GM12878 (cell line): ENCODE measurements around the gene SLC38A1. TPM values are rescaled to one million over a fixed set of nuclear protein-coding genes. Genes with fewer than 3 reads are reported as not detected.

ENCODE experiments used
- ATAC-seq: fragments of 200-7000 bp; cut with Tn5 transposase; 3 replicates; pipeline ENCODE4 v1.9.1; 2020; ENCODE audit warnings: mild to moderate bottlenecking, moderate library complexity
- BruUV-seq: library from RNA; stranded (reverse); fragments of 400-500 nt; replicated peaks from 2 replicates; lab custom pipeline; 2021; lab: Mats Ljungman, UMichigan
- CTCF ChIA-PET: fragments of 300-600 bp; sonication (Branson Sonifier 250); formaldehyde crosslinking; extraction: SDS; loops from one replicate; lab custom pipeline; 2021; ENCODE audit warnings: inconsistent platforms; lab: Yijun Ruan, JAX
- POLR2A ChIA-PET: fragments of 350-600 bp; formaldehyde crosslinking; extraction: SDS; loops from one replicate; lab custom pipeline; 2021; ENCODE audit warnings: inconsistent platforms; lab: Charles Lee
- RAD21 ChIA-PET: fragments of 300-600 bp; sonication (Branson Sonifier 250); formaldehyde crosslinking; loops from one replicate; lab custom pipeline; 2023; ENCODE audit warnings: antibody characterized with exemption; ENCODE audit not compliant: unreplicated experiment; lab: Charles Lee
- SMC1A ChIA-PET: fragments of 300-600 bp; sonication (Branson Sonifier 250); formaldehyde crosslinking; loops from one replicate; lab custom pipeline; 2023; ENCODE audit not compliant: unreplicated experiment, uncharacterized antibody; lab: Charles Lee
- DNase-seq: peaks from one replicate; pipeline ENCODE4 v3.0.0-alpha.2; 2011; ENCODE audit warnings: low read depth, low spot score
- FAIRE-seq: peaks from 3 replicates; lab custom pipeline; 2011; peaks lifted over from hg19 to GRCh38; lab: Jason Lieb, UNC
- H2AFZ ChIP-seq: 2 replicates; pipeline ENCODE4 v1.6.0; 2011; ENCODE audit warnings: low read depth, low read length, control low read depth; ENCODE audit not compliant: control insufficient read depth
- H3K27ac ChIP-seq: 2 replicates; pipeline ENCODE4 v1.5.1; 2011; ENCODE audit warnings: control low read depth; ENCODE audit not compliant: control insufficient read depth, insufficient read depth
- H3K27me3 ChIP-seq, 2 experiments: replicated peaks in 1 of 2; 2 replicates each; pipeline versions ENCODE4 v1.6.0 to v1.6.1; 2011; ENCODE audit warnings: low read length in 1 of 2; ENCODE audit not compliant: control insufficient read depth in 2 of 2, insufficient read depth in 2 of 2
- H3K36me3 ChIP-seq, 2 experiments: 2 replicates each; pipeline ENCODE4 v1.5.1; 2011; ENCODE audit warnings: low read length in 1 of 2; ENCODE audit not compliant: control insufficient read depth in 2 of 2, insufficient read depth in 2 of 2
- H3K4me1 ChIP-seq: 2 replicates; pipeline ENCODE4 v1.6.1; 2011; ENCODE audit warnings: mild to moderate bottlenecking, low read length, moderate library complexity, mixed read lengths; ENCODE audit not compliant: control insufficient read depth, insufficient read depth
- H3K4me2 ChIP-seq: 2 replicates; pipeline ENCODE4 v1.6.0; 2011; ENCODE audit warnings: control low read depth; ENCODE audit not compliant: control insufficient read depth, insufficient read depth
- H3K4me3 ChIP-seq: fragments of 200-600 bp; sonication (generic); 2 replicates; pipeline ENCODE4 v1.5.1; 2016
- H3K79me2 ChIP-seq: 2 replicates; pipeline ENCODE4 v1.6.0; 2011; ENCODE audit warnings: low read length; ENCODE audit not compliant: control insufficient read depth, insufficient read depth
- H3K9ac ChIP-seq: 2 replicates; pipeline ENCODE4 v1.8.0; 2011; ENCODE audit warnings: low read length, control low read depth, mixed read lengths; ENCODE audit not compliant: control insufficient read depth, insufficient read depth
- H3K9me3 ChIP-seq: replicated peaks from 3 replicates; pipeline ENCODE4 v1.5.1; 2011; ENCODE audit warnings: mild to moderate bottlenecking, low read length; ENCODE audit not compliant: control insufficient read depth, insufficient read depth
- H4K20me1 ChIP-seq: 2 replicates; pipeline ENCODE4 v1.6.0; 2011; ENCODE audit not compliant: control insufficient read depth, insufficient read depth
- ATF7 ChIP-seq: fragments of 450-650 bp; IDR thresholded peaks from 2 replicates; pipeline ENCODE4 v1.6.1; 2016; ENCODE audit warnings: low read depth, mild to moderate bottlenecking
- BHLHE40 ChIP-seq, 2 experiments: fragments of 450-650 bp in 1 of 2; IDR thresholded peaks; 2 replicates each; pipeline ENCODE4 v1.6.1; 2011 to 2017; ENCODE audit warnings: low read depth in 2 of 2, borderline replicate concordance in 1 of 2, improper control_type of control experiment in 1 of 2, low read length in 1 of 2, mild to moderate bottlenecking in 1 of 2
- BMI1 ChIP-seq: fragments of 450-650 bp; IDR thresholded peaks from 2 replicates; pipeline ENCODE4 v1.6.1; 2016; ENCODE audit warnings: mild to moderate bottlenecking, moderate library complexity, borderline replicate concordance
- ESRRA ChIP-seq: IDR thresholded peaks from 2 replicates; pipeline ENCODE4 v1.6.1; 2012; ENCODE audit warnings: mild to moderate bottlenecking, low read length, improper control_type of control experiment
- HDGF ChIP-seq: fragments of 450-650 bp; IDR thresholded peaks from 2 replicates; pipeline ENCODE4 v1.6.1; 2016; ENCODE audit warnings: antibody characterized with exemption
- IRF4 ChIP-seq: IDR thresholded peaks from 2 replicates; pipeline ENCODE4 v1.6.1; 2011; ENCODE audit warnings: low read depth, low read length
- MTA3 ChIP-seq: IDR thresholded peaks from 2 replicates; pipeline ENCODE4 v1.6.1; 2012; ENCODE audit warnings: low read length, inconsistent platforms, borderline replicate concordance
- NBN ChIP-seq: fragments of 450-650 bp; IDR thresholded peaks from 2 replicates; pipeline ENCODE4 v1.6.1; 2016
- POLR2AphosphoS2 ChIP-seq: IDR thresholded peaks from 2 replicates; pipeline ENCODE4 v1.6.1; 2011; ENCODE audit warnings: low read depth, mild to moderate bottlenecking, low read length, improper control_type of control experiment, moderate library complexity
- SMC3 ChIP-seq: IDR thresholded peaks from 2 replicates; pipeline ENCODE4 v1.6.1; 2011; ENCODE audit warnings: low read length, improper control_type of control experiment, borderline replicate concordance
- SRF ChIP-seq, 2 experiments: IDR thresholded peaks; 2 replicates each; pipeline ENCODE4 v1.6.1; 2011; ENCODE audit warnings: low read depth in 2 of 2, low read length in 2 of 2, mild to moderate bottlenecking in 1 of 2, moderate library complexity in 1 of 2
- ZNF274 ChIP-seq: IDR thresholded peaks from one replicate; pipeline ENCODE4 v1.8.0; 2011; ENCODE audit not compliant: insufficient read length, insufficient read depth
- ZNF622 ChIP-seq: fragments of 450-650 bp; IDR thresholded peaks from 2 replicates; pipeline ENCODE4 v1.6.1; 2017; ENCODE audit warnings: mild to moderate bottlenecking, inconsistent platforms
- WGBS: methylation state at CpG from one replicate; pipeline ENCODE4 v1.1.6; 2016; ENCODE audit warnings: low lambda C conversion rate; ENCODE audit not compliant: insufficient replicate concordance, insufficient coverage; ENCODE audit errors: missing lambda C conversion rate; 5-methylcytosine and 5-hydroxymethylcytosine counted together
- in situ Hi-C: fragments of 300-500 bp; cut with MboI; formaldehyde crosslinking; loops from 9 replicates; pipeline ENCODE4 v1.14.3; 2018; ENCODE audit warnings: mixed read lengths
- intact Hi-C: fragments of 100-400 bp; cut with micrococcal nuclease; formaldehyde crosslinking; loops from one replicate; pipeline ENCODE4 v1.14.2; 2022; ENCODE audit not compliant: unreplicated experiment
- polyA plus RNA-seq, 11 experiments: library from polyadenylated mRNA; depleted of rRNA in 4 of 11; unstranded in 6 of 11; stranded (reverse) in 5 of 11; fragments of >200 nt; fragmentation: Nextera tagmentation in 4 of 11; fragmentation: Illumina TruSeq in 1 of 11; extraction: Ambion mirVana in 4 of 11; extraction: Trizol in 1 of 11; gene quantifications; 1 replicate in 1 of 11; 2 replicates in 10 of 11; pipeline versions ENCODE4 v1.2.1 to v1.2.3, GENCODE V29; 2011 to 2016; ENCODE audit warnings: inconsistent platforms in 2 of 11, missing spikeins in 2 of 11, low read depth in 1 of 11
- total RNA-seq, 4 experiments: library from RNA; depleted of rRNA in 3 of 4; stranded (reverse); fragments of >200 nt in 3 of 4; fragmentation: Illumina TruSeq in 1 of 4; extraction: Trizol in 1 of 4; gene quantifications; 2 replicates each; pipeline versions ENCODE4 v1.2.1 to v1.2.3, GENCODE V29; 2013 to 2021
- TF ChIP-seq, protein P1 (sequence below): fragments of 450-650 bp; IDR thresholded peaks from 2 replicates; pipeline ENCODE4 v1.6.1; 2017; ENCODE audit warnings: low read depth, mild to moderate bottlenecking, moderate library complexity

The SLC38A1 gene
- total and polyA plus RNA-seq, 10 of the 15 experiments (the other 5 are each of a cell fraction or from before 2014, with no cell fraction given), result 38.1 to 191 (median 144) TPM

DNA sequence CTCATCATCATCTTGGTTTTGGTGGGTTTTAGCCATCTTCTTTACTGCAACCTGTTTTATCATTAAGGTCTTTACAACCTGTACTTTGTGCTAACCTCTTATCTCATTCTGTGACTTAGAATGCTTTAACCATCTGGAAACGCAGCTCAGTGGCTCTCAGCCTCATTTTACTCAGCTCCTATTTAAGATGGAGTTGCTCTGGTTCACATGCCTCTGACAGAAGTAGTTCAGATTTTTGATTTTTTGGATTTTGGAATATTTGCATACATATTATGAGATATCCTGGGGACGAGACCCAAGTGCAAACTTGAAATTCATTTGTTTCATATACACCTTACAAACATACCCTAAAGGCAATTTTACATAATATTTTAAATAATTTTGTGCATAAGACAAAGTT, 10.7 kb downstream of the SLC38A1 start:
- no peak overlapping the region for H3K4me3 ChIP-seq
- RAD21 ChIA-PET, result no interaction called here
- FAIRE-seq (no peak), ATAC-seq (no peak), DNase-seq (no peak)
- no peaks in the 10 kb centered on the region; the same call in 2 of the 3 replicates for H3K9me3 ChIP-seq
- SMC1A ChIA-PET, result interaction anchor here (0.7 kb wide), 1 partner anchor 36 kb away, joined by 3 read pairs; no protein-coding TSS in a partner anchor
- POLR2A ChIA-PET, result no interaction called here
- H3K27me3 ChIP-seq, result no peaks in the 10 kb centered on the region
- peaks cover 3% of the 10 kb centered on the region for H4K20me1 ChIP-seq
- 45% methylated on average over 2 of the region's 2 CpGs for WGBS
- in situ Hi-C loops (no loop called here), intact Hi-C loops (no loop called here)
- H2AFZ ChIP-seq, result no peak overlapping the region
- H3K79me2 ChIP-seq, result peaks cover 93% of the 10 kb centered on the region
- no peak overlapping the region for H3K4me2 ChIP-seq
- TF ChIP-seq BMI1, result no peak
- H3K27ac ChIP-seq, result no peak overlapping the region
- no TSS peak for BruUV-seq
- H3K36me3 ChIP-seq, result peaks cover 3 to 13% of the 10 kb centered on the region in 2 experiments
- H3K4me1 ChIP-seq, result no peaks in the 10 kb centered on the region
- H3K9ac ChIP-seq, result no peak overlapping the region
- CTCF ChIA-PET, result no interaction called here

DNA sequence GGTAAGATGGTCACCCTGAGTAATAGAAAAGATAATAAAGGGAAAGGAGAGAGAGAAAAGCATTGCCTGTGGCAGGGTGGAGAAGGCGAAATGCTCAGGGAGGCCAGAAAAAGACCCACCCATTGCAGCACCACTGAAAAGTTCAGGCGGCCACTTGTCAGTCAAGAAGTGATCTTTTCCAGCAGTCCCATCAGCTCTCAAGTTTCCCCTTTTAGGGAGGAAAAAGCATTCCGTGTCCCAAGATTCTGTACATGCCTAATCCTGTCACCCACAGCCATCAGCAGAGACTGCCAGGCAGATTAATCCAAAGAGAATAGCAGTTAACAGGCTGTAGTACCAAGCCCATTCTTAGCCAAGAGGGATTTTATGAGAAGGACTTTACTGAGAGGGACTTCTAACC, 11.9 kb downstream of the SLC38A1 start:
- DNase-seq (no peak), FAIRE-seq (no peak), ATAC-seq (no peak)
- POLR2A ChIA-PET, result interaction anchor here (0.6 to 1.1 kb wide), 3 partner anchors 26 to 728 kb away, joined by 3 to 4 read pairs (median 4); no protein-coding TSS in a partner anchor
- no peak overlapping the region for H2AFZ ChIP-seq
- H3K36me3 ChIP-seq, result peaks cover 3 to 20% of the 10 kb centered on the region in 2 experiments
- in situ Hi-C loops (no loop called here), intact Hi-C loops (no loop called here)
- H4K20me1 ChIP-seq, result peaks cover 3% of the 10 kb centered on the region
- SMC1A ChIA-PET, result interaction anchor here (1.8 kb wide), 1 partner anchor 42 kb away, joined by 6 read pairs; no protein-coding TSS in a partner anchor
- H3K27ac ChIP-seq, result no peak overlapping the region
- H3K4me1 ChIP-seq, result no peaks in the 10 kb centered on the region
- no peak overlapping the region for H3K4me3 ChIP-seq
- CTCF ChIA-PET, result interaction anchor here (1.3 kb wide), 1 partner anchor 15 kb away, joined by 3 read pairs; no protein-coding TSS in a partner anchor
- peaks cover 2% of the 10 kb centered on the region; the same call in 2 of the 3 replicates for H3K9me3 ChIP-seq
- no peak overlapping the region for H3K9ac ChIP-seq
- RAD21 ChIA-PET, result no interaction called here
- peaks cover 91% of the 10 kb centered on the region for H3K79me2 ChIP-seq
- H3K4me2 ChIP-seq, result peak overlapping the region; percentile 12; the same call in 1 of the 2 replicates
- no TSS peak for BruUV-seq
- H3K27me3 ChIP-seq, result no peaks in the 10 kb centered on the region
- 79% methylated on average over 3 of the region's 3 CpGs for WGBS
- TF ChIP-seq MTA3, result no peak
- no peak for TF ChIP-seq ESRRA
- TF ChIP-seq NBN, result no peak
- no peak for TF ChIP-seq IRF4
- TF ChIP-seq ATF7, result no peak
- TF ChIP-seq HDGF, result no peak
- no peak for TF ChIP-seq ZNF622
- no peak for TF ChIP-seq BHLHE40 (IDR thresholded peaks at IDR 0.05; ENCODE audit: borderline replicate concordance in 1 of 2, low read depth in 2 of 2, low read length in 1 of 2)
- no peak for TF ChIP-seq POLR2AphosphoS2
- TF ChIP-seq, protein P1, sequence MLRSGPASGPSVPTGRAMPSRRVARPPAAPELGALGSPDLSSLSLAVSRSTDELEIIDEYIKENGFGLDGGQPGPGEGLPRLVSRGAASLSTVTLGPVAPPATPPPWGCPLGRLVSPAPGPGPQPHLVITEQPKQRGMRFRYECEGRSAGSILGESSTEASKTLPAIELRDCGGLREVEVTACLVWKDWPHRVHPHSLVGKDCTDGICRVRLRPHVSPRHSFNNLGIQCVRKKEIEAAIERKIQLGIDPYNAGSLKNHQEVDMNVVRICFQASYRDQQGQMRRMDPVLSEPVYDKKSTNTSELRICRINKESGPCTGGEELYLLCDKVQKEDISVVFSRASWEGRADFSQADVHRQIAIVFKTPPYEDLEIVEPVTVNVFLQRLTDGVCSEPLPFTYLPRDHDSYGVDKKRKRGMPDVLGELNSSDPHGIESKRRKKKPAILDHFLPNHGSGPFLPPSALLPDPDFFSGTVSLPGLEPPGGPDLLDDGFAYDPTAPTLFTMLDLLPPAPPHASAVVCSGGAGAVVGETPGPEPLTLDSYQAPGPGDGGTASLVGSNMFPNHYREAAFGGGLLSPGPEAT, result no peak
- no peak for TF ChIP-seq SRF (IDR thresholded peaks at IDR 0.05; ENCODE audit: low read depth in 2 of 2, low read length in 2 of 2)
- TF ChIP-seq SMC3, result no peak
- TF ChIP-seq ZNF274, result no peak
